Panc1 (cell line): ENCODE data around the gene CROCC2. TPM values are rescaled to one million over a fixed set of nuclear protein-coding genes. Genes with fewer than 3 reads are reported as not detected.

ENCODE experiments used
- ATAC-seq: fragments of 200-7000 bp; cut with Tn5 transposase; 2 replicates; pipeline ENCODE4 v1.9.1; 2020; ENCODE audit warnings: mild to moderate bottlenecking, moderate library complexity
- BruUV-seq: library from RNA; stranded (reverse); fragments of 400-500 nt; replicated peaks from 2 replicates; lab custom pipeline; 2021; lab: Mats Ljungman, UMichigan
- CTCF ChIA-PET: fragments of 300-600 bp; sonication (Branson Sonifier 250); formaldehyde crosslinking; loops from one replicate; lab custom pipeline; 2022; ENCODE audit warnings: antibody characterized with exemption; lab: Charles Lee
- POLR2A ChIA-PET: fragments of 300-600 bp; sonication (Branson Sonifier 250); formaldehyde crosslinking; loops from one replicate; lab custom pipeline; 2022; ENCODE audit warnings: antibody characterized with exemption; lab: Charles Lee
- DNase-seq: peaks from one replicate; pipeline ENCODE4 v3.0.0-alpha.2; 2010; ENCODE audit warnings: low read depth, low spot score
- H3K27ac ChIP-seq: 2 replicates; pipeline ENCODE4 v1.5.1; 2011; ENCODE audit warnings: mild to moderate bottlenecking, low read length, inconsistent platforms
- H3K27me3 ChIP-seq: fragments of 200-500 bp; sonication (Bioruptor generic); 2 replicates; pipeline ENCODE4 v1.6.0; 2014; ENCODE audit warnings: low read length, inconsistent platforms; ENCODE audit not compliant: control insufficient read depth, insufficient read depth
- H3K36me3 ChIP-seq: fragments of 200-500 bp; sonication (Bioruptor generic); 2 replicates; pipeline ENCODE4 v1.5.1; 2014; ENCODE audit warnings: inconsistent platforms, mild to moderate bottlenecking, low read length, moderate library complexity; ENCODE audit not compliant: control insufficient read depth, insufficient read depth
- H3K4me1 ChIP-seq: 2 replicates; pipeline ENCODE4 v1.5.1; 2011; ENCODE audit warnings: inconsistent platforms, mild to moderate bottlenecking, low read length, moderate library complexity; ENCODE audit not compliant: control insufficient read depth, insufficient read depth
- H3K4me3 ChIP-seq, 2 experiments: 2 replicates each; pipeline ENCODE4 v1.5.1; 2011 to 2012; ENCODE audit warnings: low read depth in 2 of 2, low read length in 2 of 2, mild to moderate bottlenecking in 2 of 2, inconsistent platforms in 1 of 2, moderate library complexity in 1 of 2
- H3K9me3 ChIP-seq: fragments of 200-500 bp; sonication (Bioruptor generic); 2 replicates; pipeline ENCODE4 v1.5.1; 2014; ENCODE audit warnings: low read depth, mild to moderate bottlenecking, inconsistent platforms, low read length, moderate library complexity; ENCODE audit not compliant: control insufficient read depth, insufficient read depth
- CTCF ChIP-seq: fragments of 450-650 bp; IDR thresholded peaks from 2 replicates; pipeline ENCODE4 v1.5.1; 2017; ENCODE audit warnings: mild to moderate bottlenecking
- POLR2AphosphoS5 ChIP-seq: IDR thresholded peaks from 2 replicates; pipeline ENCODE4 v1.6.1; 2012; ENCODE audit warnings: mild to moderate bottlenecking, low read depth, low read length, moderate library complexity
- REST ChIP-seq, 2 experiments: IDR thresholded peaks; 2 replicates each; pipeline ENCODE4 v1.6.1; 2011 to 2012; ENCODE audit warnings: low read depth in 2 of 2, control low read depth in 1 of 2, low read length in 1 of 2, mild to moderate bottlenecking in 1 of 2, moderate library complexity in 1 of 2; ENCODE audit not compliant: insufficient read depth in 1 of 2
- SIN3A ChIP-seq: IDR thresholded peaks from 2 replicates; pipeline ENCODE4 v1.6.1; 2012; ENCODE audit warnings: low read depth, mild to moderate bottlenecking, low read length, moderate library complexity, borderline replicate concordance; ENCODE audit not compliant: insufficient read depth
- TCF7L2 ChIP-seq: IDR thresholded peaks from 2 replicates; pipeline ENCODE4 v1.6.1; 2011; ENCODE audit warnings: mild to moderate bottlenecking, low read depth, low read length, inconsistent platforms
- in situ Hi-C: cut with HindIII; loops from 2 replicates; pipeline ENCODE4 v1.10.0; 2016; ENCODE audit warnings: low sequenced_read_pairs, low pct_unique_long_range_greater_than_20kb
- intact Hi-C: fragments of 100-400 bp; cut with micrococcal nuclease; formaldehyde crosslinking; loops from one replicate; pipeline ENCODE4 v1.10.0; 2022; ENCODE audit not compliant: unreplicated experiment
- total RNA-seq: library from RNA; stranded (reverse); gene quantifications from one replicate; pipeline ENCODE4 v1.2.1, GENCODE V29; 2021; ENCODE audit not compliant: unreplicated experiment

CROCC2 gene
- total RNA-seq, 1 experiment from 2014 or later = 0.23 TPM

- H3K4me3 ChIP-seq = no peak overlapping the region
- ChIA-PET CTCF (no interaction called here), POLR2A (no interaction called here)
- in situ Hi-C loops (no loop called here), intact Hi-C loops (no loop called here)
- H3K9me3 ChIP-seq = no peaks in the 10 kb centered on the region; the same call in 1 of the 2 replicates
- peaks cover 6% of the 10 kb centered on the region for H3K27me3 ChIP-seq
- H3K36me3 ChIP-seq = no peaks in the 10 kb centered on the region
- H3K27ac ChIP-seq = no peak overlapping the region
- ATAC-seq (no peak), DNase-seq (no peak)
- no peak for TF ChIP-seq POLR2AphosphoS5
- TF ChIP-seq REST (IDR thresholded peaks at IDR 0.05; ENCODE audit: insufficient read depth in 1 of 2, low read depth in 2 of 2, low read length in 1 of 2) = no peak
- no TSS peak for BruUV-seq
- H3K4me1 ChIP-seq = no peaks in the 10 kb centered on the region
Observed at GRCh38 chr2:240934701-240935102, 28.6 kb downstream of the CROCC2 start.

DNA sequence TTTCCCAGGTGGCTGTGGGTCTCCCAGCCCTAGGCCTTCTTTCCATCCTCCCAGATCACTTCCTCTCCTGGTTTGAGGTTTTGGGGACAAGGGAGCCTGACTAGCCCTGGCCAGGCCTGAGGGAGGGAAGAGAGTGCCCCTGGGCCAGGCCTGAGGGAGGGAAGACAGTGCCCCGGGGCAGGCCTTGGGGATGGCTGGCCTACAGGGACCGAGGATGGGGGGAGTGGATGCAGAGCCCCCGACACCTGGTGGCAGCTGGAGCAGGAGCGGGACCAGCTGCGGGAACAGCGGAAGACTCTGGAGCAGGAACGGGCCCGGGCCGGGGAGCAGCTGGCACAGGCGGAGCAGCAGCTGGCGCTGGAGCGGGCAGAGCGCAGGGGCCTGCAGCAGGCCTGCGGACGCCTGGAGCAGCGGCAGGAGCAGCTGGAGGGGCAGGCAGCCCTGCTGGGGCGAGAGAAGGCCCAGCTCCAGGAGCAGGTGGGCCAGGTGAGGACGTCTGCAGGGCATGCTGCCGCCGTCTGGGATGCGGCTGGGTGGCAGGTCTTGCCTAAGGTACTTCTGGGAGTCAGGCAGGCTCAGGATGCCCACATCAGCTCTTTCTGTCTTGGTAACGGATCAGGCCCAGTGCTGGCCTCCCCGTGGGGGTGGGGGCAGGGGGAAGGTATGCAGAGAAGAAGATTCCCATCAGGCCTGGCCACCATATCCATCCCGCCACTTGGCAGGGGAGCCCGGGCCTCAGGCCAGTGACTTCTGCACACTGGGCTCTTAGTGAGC lies 29.2 kb downstream of the CROCC2 start:
- Histone ChIP-seq H3K4me3 (no peak overlapping the region), H3K4me1 (no peaks in the 10 kb centered on the region), H3K27me3 (peaks cover 6% of the 10 kb centered on the region), H3K9me3 (no peaks in the 10 kb centered on the region; the same call in 1 of the 2 replicates), H3K27ac (no peak overlapping the region), H3K36me3 (no peaks in the 10 kb centered on the region)
- CTCF ChIA-PET = interaction anchor here (0.9 kb wide), 1 partner anchor 16 kb away, joined by 5 read pairs; no protein-coding TSS in a partner anchor
- intact Hi-C loops (no loop called here), in situ Hi-C loops (no loop called here)
- BruUV-seq = no TSS peak
- no peak for ATAC-seq
- POLR2A ChIA-PET = no interaction called here
- TF ChIP-seq SIN3A = no peak
- no peak for TF ChIP-seq TCF7L2
- no peak for TF ChIP-seq POLR2AphosphoS5
- TF ChIP-seq CTCF = no peak
- no peak for TF ChIP-seq REST (IDR thresholded peaks at IDR 0.05; ENCODE audit: insufficient read depth in 1 of 2, low read depth in 2 of 2, low read length in 1 of 2)
- no peak for DNase-seq
